B cell (primary cell): ENCODE data around the gene RABEP2. TPM values are rescaled to one million over a fixed set of nuclear protein-coding genes. Genes with fewer than 3 reads are reported as not detected.

ENCODE experiments used
- ATAC-seq: fragments of 200-7000 bp; cut with Tn5 transposase; one replicate; pipeline ENCODE4 v1.10.0; 2021; ENCODE audit warnings: low read depth, mild to moderate bottlenecking, moderate number of reproducible peaks, moderate library complexity
- CTCF ChIA-PET: fragments of 350-600 bp; sonication (Branson Sonifier 250); formaldehyde crosslinking; loops from one replicate; lab custom pipeline; 2021; ENCODE audit warnings: antibody characterized with exemption, inconsistent platforms; lab: Charles Lee
- POLR2A ChIA-PET: fragments of 350-600 bp; sonication (Branson Sonifier 250); formaldehyde crosslinking; loops from one replicate; lab custom pipeline; 2021; ENCODE audit warnings: antibody characterized with exemption; lab: Charles Lee
- DNase-seq: peaks from one replicate; pipeline ENCODE4 v3.0.0; 2013
- H2AFZ ChIP-seq: 2 replicates; pipeline ENCODE4 v1.6.1; 2012; ENCODE audit warnings: mild to moderate bottlenecking, low read depth, low read length; ENCODE audit not compliant: insufficient read depth, poor library complexity, severe bottlenecking
- H3K27ac ChIP-seq, 2 donors: 1 replicate in 1 of 2; 2 replicates in 1 of 2; pipeline ENCODE4 v1.5.1; 2012 to 2013; ENCODE audit warnings: low read length in 2 of 2, mild to moderate bottlenecking in 2 of 2, moderate library complexity in 1 of 2
- H3K27me3 ChIP-seq, 4 experiments: fragments of 200-600 bp in 1 of 4; sonication (generic) in 1 of 4; replicated peaks in 1 of 4; 1 replicate in 2 of 4; 2 replicates in 2 of 4; pipeline versions ENCODE4 v1.6.1 to v1.7.0; 2013 to 2016; ENCODE audit warnings: low read length in 3 of 4, mild to moderate bottlenecking in 2 of 4, mixed read lengths in 1 of 4, moderate library complexity in 1 of 4; ENCODE audit not compliant: insufficient read depth in 4 of 4, control insufficient read depth in 3 of 4; ENCODE audit errors: control extremely low read depth in 1 of 4
- H3K36me3 ChIP-seq, 2 experiments: replicated peaks in 1 of 2; 1 replicate in 1 of 2; 2 replicates in 1 of 2; pipeline versions ENCODE4 v1.6.1 to v1.7.1; 2013; ENCODE audit warnings: low read length in 1 of 2; ENCODE audit not compliant: insufficient read depth in 2 of 2, control insufficient read depth in 1 of 2; ENCODE audit errors: control extremely low read depth in 1 of 2, extremely low read depth in 1 of 2
- H3K4me1 ChIP-seq, 2 donors: fragments of 200-600 bp in 1 of 2; sonication (generic) in 1 of 2; 1 replicate in 1 of 2; 2 replicates in 1 of 2; pipeline versions ENCODE4 v1.5.1 to v1.6.1; 2013 to 2017; ENCODE audit warnings: low read length in 2 of 2; ENCODE audit not compliant: control insufficient read depth in 2 of 2, insufficient read depth in 2 of 2
- H3K4me2 ChIP-seq: replicated peaks from 2 replicates; pipeline ENCODE3; 2012; ENCODE audit warnings: mild to moderate bottlenecking, low read depth, low read length; ENCODE audit not compliant: poor library complexity, severe bottlenecking
- H3K4me3 ChIP-seq, 5 experiments: fragments of 200-600 bp in 1 of 5; sonication (generic) in 1 of 5; 1 replicate in 3 of 5; 2 replicates in 2 of 5; pipeline versions ENCODE4 v1.5.1 to v1.7.0; 2011 to 2016; ENCODE audit warnings: low read length in 4 of 5, mild to moderate bottlenecking in 4 of 5, low read depth in 2 of 5, control low read depth in 1 of 5, moderate library complexity in 1 of 5; ENCODE audit not compliant: insufficient read depth in 1 of 5; ENCODE audit errors: control extremely low read depth in 1 of 5, extremely low read depth in 1 of 5
- H3K79me2 ChIP-seq: fragments of 200-600 bp; sonication (generic); one replicate; pipeline ENCODE4 v1.6.0; 2016; ENCODE audit warnings: low read length; ENCODE audit not compliant: control insufficient read depth, insufficient read depth
- H3K9ac ChIP-seq: fragments of 200-600 bp; sonication (generic); 2 replicates; pipeline ENCODE4 v1.6.1; 2017; ENCODE audit warnings: mild to moderate bottlenecking, low read length, moderate library complexity
- H3K9me3 ChIP-seq, 3 donors: one replicate each; pipeline versions ENCODE4 v1.6.1 to v1.7.1; 2013; ENCODE audit warnings: low read length in 2 of 3; ENCODE audit not compliant: control insufficient read depth in 2 of 3, insufficient read depth in 1 of 3; ENCODE audit errors: control extremely low read depth in 1 of 3
- H4K20me1 ChIP-seq: 2 replicates; pipeline ENCODE4 v1.6.0; 2012; ENCODE audit warnings: mild to moderate bottlenecking, low read length; ENCODE audit not compliant: insufficient read depth, control insufficient read depth, poor library complexity, severe bottlenecking
- H3K27ac Mint-ChIP-seq: one replicate; pipeline ENCODE4 v1.8.0; 2021; ENCODE audit warnings: mixed read lengths
- H3K27me3 Mint-ChIP-seq: one replicate; pipeline ENCODE4 v1.8.0; 2021; ENCODE audit warnings: mixed read lengths
- H3K4me1 Mint-ChIP-seq: one replicate; pipeline ENCODE4 v1.8.0; 2021; ENCODE audit warnings: mixed read lengths
- H3K4me3 Mint-ChIP-seq: one replicate; pipeline ENCODE4 v1.8.0; 2021; ENCODE audit warnings: mixed read lengths
- H3K9me3 Mint-ChIP-seq: one replicate; pipeline ENCODE4 v1.8.0; 2022; ENCODE audit warnings: mixed read lengths; ENCODE audit not compliant: insufficient read depth
- CTCF ChIP-seq: fragments of 200-600 bp; IDR thresholded peaks from one replicate; pipeline ENCODE4 v1.8.0; 2022; ENCODE audit warnings: antibody characterized with exemption, mild to moderate bottlenecking
- EZH2 ChIP-seq: IDR thresholded peaks from 2 replicates; pipeline ENCODE4 v1.6.1; 2012; ENCODE audit warnings: borderline replicate concordance, low read depth, mild to moderate bottlenecking, moderate library complexity, low read length; ENCODE audit not compliant: insufficient read depth, poor library complexity, severe bottlenecking
- WGBS: methylation state at CpG from one replicate; pipeline ENCODE4 v1.1.5; 2013; ENCODE audit warnings: missing lambda C conversion rate; ENCODE audit not compliant: insufficient coverage; 5-methylcytosine and 5-hydroxymethylcytosine counted together
- intact Hi-C: fragments of 100-400 bp; cut with micrococcal nuclease; formaldehyde crosslinking; loops from one replicate; pipeline ENCODE4 v1.10.0; 2022
- polyA plus RNA-seq: library from polyadenylated mRNA; depleted of rRNA; stranded (reverse); fragments of >200 nt; gene quantifications from 2 replicates; pipeline ENCODE4 v1.2.3, GENCODE V29; 2012
- total RNA-seq, 2 donors: library from RNA; stranded (reverse); fragments of 120-200 nt in 1 of 2; gene quantifications; 1 replicate in 1 of 2; 2 replicates in 1 of 2; pipeline versions ENCODE4 v1.2.3 to v1.2.4, GENCODE V29; 2013 to 2022

Gene RABEP2
- total and polyA plus RNA-seq, 2 donors (not counting 1 experiment from before 2014, with no cell fraction given): 136 to 178 TPM

GRCh38 chr16:28873543-28874201, 51.4 kb downstream of the RABEP2 start:
- H3K9ac ChIP-seq: no peak overlapping the region
- H4K20me1 ChIP-seq: peaks cover 10% of the 10 kb centered on the region
- H3K4me3 Mint-ChIP-seq: no peak overlapping the region
- H3K4me3 ChIP-seq: no peak overlapping the region
- peaks cover under 1% of the 10 kb centered on the region for H3K4me1 Mint-ChIP-seq
- CTCF ChIA-PET: interaction anchor here (1.0 to 5.1 kb wide), 8 partner anchors 10 to 74 kb away, joined by 3 to 83 read pairs (median 6); partner anchors contain the start of genes CD19 and SH2B1
- peak; percentile 72 for DNase-seq
- peaks cover 2 to 34% of the 10 kb centered on the region in 2 experiments for H3K36me3 ChIP-seq
- no peak overlapping the region for H3K27ac Mint-ChIP-seq
- no peaks in the 10 kb centered on the region for H3K27me3 Mint-ChIP-seq
- no peak overlapping the region for H3K27ac ChIP-seq
- TF ChIP-seq EZH2 (no peak), CTCF (peak; percentile 80)
- 86% methylated on average over 8 of the region's 18 CpGs for WGBS
- H3K9me3 Mint-ChIP-seq: no peaks in the 10 kb centered on the region
- POLR2A ChIA-PET: no interaction called here
- no peaks in the 10 kb centered on the region for H3K27me3 ChIP-seq
- no peak overlapping the region for H3K4me2 ChIP-seq
- H3K4me1 ChIP-seq: no peaks in the 10 kb centered on the region
- H3K79me2 ChIP-seq: no peaks in the 10 kb centered on the region
- intact Hi-C loops: loop anchor here (1.0 kb wide), 1 partner anchor 72 kb away; no protein-coding TSS in a partner anchor
- no peaks in the 10 kb centered on the region for H3K9me3 ChIP-seq
- peak; percentile 90 for ATAC-seq
- H2AFZ ChIP-seq: no peak overlapping the region

GRCh38 chr16:28872952-28873351, 52.1 kb downstream of the RABEP2 start:
- Histone ChIP-seq H3K27me3 (no peaks in the 10 kb centered on the region), H2AFZ (no peak overlapping the region), H3K36me3 (peaks cover 2 to 35% of the 10 kb centered on the region in 2 experiments), H3K4me1 (no peaks in the 10 kb centered on the region), H4K20me1 (peaks cover 10% of the 10 kb centered on the region), H3K27ac (no peak overlapping the region), H3K4me3 (no peak overlapping the region), H3K4me2 (no peak overlapping the region), H3K79me2 (no peaks in the 10 kb centered on the region), H3K9ac (no peak overlapping the region), H3K9me3 (no peaks in the 10 kb centered on the region)
- ChIA-PET CTCF (interaction anchor here (1.0 to 5.1 kb wide), 8 partner anchors 9 to 75 kb away, joined by 3 to 83 read pairs (median 6); partner anchors contain the start of genes CD19 and SH2B1), POLR2A (no interaction called here)
- Mint-ChIP-seq H3K27me3 (no peaks in the 10 kb centered on the region), H3K4me1 (no peaks in the 10 kb centered on the region), H3K27ac (no peak overlapping the region), H3K9me3 (no peaks in the 10 kb centered on the region), H3K4me3 (no peak overlapping the region)
- TF ChIP-seq EZH2 (no peak), CTCF (no peak)
- no peak for ATAC-seq
- WGBS: 96% methylated on average over 10 of the region's 15 CpGs
- intact Hi-C loops: loop anchor here (1.0 kb wide), 1 partner anchor 72 kb away; no protein-coding TSS in a partner anchor
- no peak for DNase-seq
